Trophoblast cell (in vitro differentiated cells and primary cell): Measurements from ENCODE around the gene WNT9B.

Experiments used
- DNase-seq, 2 donors: peaks; one replicate each; pipeline ENCODE4 v3.0.0-alpha.2; 2016
- H2AFZ ChIP-seq: 2 replicates; pipeline ENCODE4 v1.6.1; 2013; ENCODE audit warnings: low read length, moderate library complexity, mild to moderate bottlenecking; ENCODE audit not compliant: insufficient read depth, poor library complexity
- H2AK5ac ChIP-seq: 2 replicates; pipeline ENCODE4 v1.6.1; 2013; ENCODE audit warnings: mild to moderate bottlenecking, low read length
- H2BK120ac ChIP-seq: 2 replicates; pipeline ENCODE4 v1.6.1; 2013; ENCODE audit warnings: low read length, mild to moderate bottlenecking, moderate library complexity; ENCODE audit not compliant: insufficient read depth, poor library complexity
- H2BK12ac ChIP-seq: 2 replicates; pipeline ENCODE4 v1.6.1; 2013; ENCODE audit warnings: mild to moderate bottlenecking, low read length, moderate library complexity
- H2BK5ac ChIP-seq: 2 replicates; pipeline ENCODE4 v1.6.1; 2013; ENCODE audit warnings: low read length, low read depth, moderate library complexity, mild to moderate bottlenecking; ENCODE audit not compliant: poor library complexity
- H3K14ac ChIP-seq: 2 replicates; pipeline ENCODE4 v1.6.1; 2013; ENCODE audit warnings: mild to moderate bottlenecking, low read length
- H3K18ac ChIP-seq: 2 replicates; pipeline ENCODE4 v1.6.1; 2013; ENCODE audit warnings: mild to moderate bottlenecking, low read length
- H3K23ac ChIP-seq: 2 replicates; pipeline ENCODE4 v1.6.1; 2013; ENCODE audit warnings: low read length
- H3K27ac ChIP-seq: 2 replicates; pipeline ENCODE4 v1.5.1; 2013; ENCODE audit warnings: low read depth, mild to moderate bottlenecking, inconsistent platforms, low read length, moderate library complexity
- H3K27me3 ChIP-seq: 2 replicates; pipeline ENCODE4 v1.6.1; 2013; ENCODE audit warnings: inconsistent platforms, mild to moderate bottlenecking, low read length, moderate library complexity; ENCODE audit not compliant: insufficient read depth
- H3K36me3 ChIP-seq, 2 experiments: 1 replicate in 1 of 2; 2 replicates in 1 of 2; pipeline ENCODE4 v1.6.1; 2013; ENCODE audit warnings: low read length in 2 of 2, mild to moderate bottlenecking in 2 of 2, moderate library complexity in 1 of 2; ENCODE audit not compliant: insufficient read depth in 2 of 2, control insufficient read depth in 1 of 2
- H3K4ac ChIP-seq: 2 replicates; pipeline ENCODE4 v1.6.1; 2013; ENCODE audit warnings: low read depth, mild to moderate bottlenecking, low read length, moderate library complexity
- H3K4me1 ChIP-seq, 2 experiments: 1 replicate in 1 of 2; 2 replicates in 1 of 2; pipeline ENCODE4 v1.6.1; 2013; ENCODE audit warnings: low read length in 2 of 2, mild to moderate bottlenecking in 2 of 2, moderate library complexity in 1 of 2; ENCODE audit not compliant: insufficient read depth in 2 of 2, control insufficient read depth in 1 of 2
- H3K4me2 ChIP-seq: 2 replicates; pipeline ENCODE4 v1.6.1; 2013; ENCODE audit warnings: inconsistent platforms, mild to moderate bottlenecking, low read length, moderate library complexity
- H3K4me3 ChIP-seq: 2 replicates; pipeline ENCODE4 v1.5.1; 2013; ENCODE audit warnings: mild to moderate bottlenecking, low read depth, low read length, inconsistent platforms
- H3K79me1 ChIP-seq: one replicate; pipeline ENCODE4 v1.6.1; 2013; ENCODE audit warnings: low read length
- H3K79me2 ChIP-seq: 2 replicates; pipeline ENCODE4 v1.6.1; 2013; ENCODE audit warnings: low read length, mild to moderate bottlenecking; ENCODE audit not compliant: control insufficient read depth, insufficient read depth, poor library complexity
- H3K9ac ChIP-seq: 2 replicates; pipeline ENCODE4 v1.6.1; 2013; ENCODE audit warnings: mild to moderate bottlenecking, low read length
- H3K9me3 ChIP-seq: 2 replicates; pipeline ENCODE4 v1.6.1; 2013; ENCODE audit warnings: low read depth, mild to moderate bottlenecking, control low read depth, inconsistent platforms, low read length; ENCODE audit not compliant: insufficient read depth
- H4K12ac ChIP-seq: 2 replicates; pipeline ENCODE4 v1.6.1; 2013; ENCODE audit warnings: low read depth, mild to moderate bottlenecking, low read length, moderate library complexity
- H4K8ac ChIP-seq: 2 replicates; pipeline ENCODE4 v1.6.1; 2013; ENCODE audit warnings: low read depth, mild to moderate bottlenecking, low read length, moderate library complexity
- H4K91ac ChIP-seq: one replicate; pipeline ENCODE4 v1.6.1; 2013; ENCODE audit warnings: low read depth, mild to moderate bottlenecking, low read length, moderate library complexity
- WGBS: extraction: QIAGEN DNeasy Blood & Tissue Kit; methylation state at CpG from one replicate; pipeline ENCODE4 v1.1.7; 2013; ENCODE audit warnings: missing lambda C conversion rate; ENCODE audit not compliant: insufficient read length, insufficient coverage; ENCODE audit errors: extremely low coverage; 5-methylcytosine and 5-hydroxymethylcytosine counted together

WNT9B gene

DNA sequence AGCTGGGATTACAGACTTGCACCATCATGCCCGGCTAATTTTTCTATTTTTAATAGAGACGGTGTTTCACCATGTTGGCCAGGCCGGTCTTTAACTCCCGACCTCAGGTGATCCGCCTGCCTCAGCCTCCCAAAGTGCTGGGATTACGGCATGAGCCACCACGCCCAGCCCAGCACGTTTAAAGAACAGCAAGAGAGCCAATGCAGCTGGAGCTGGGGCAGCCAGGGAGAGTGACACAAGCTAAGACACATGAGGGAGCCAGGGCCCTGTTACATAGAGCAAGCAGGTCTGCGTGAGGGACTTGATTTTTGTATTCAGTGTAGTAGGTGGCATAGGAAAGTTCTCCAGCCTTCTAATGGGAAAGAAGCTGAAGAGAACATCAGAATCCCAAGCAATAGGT, 49.9 kb downstream of the WNT9B start:
- Histone ChIP-seq H4K12ac (no peak overlapping the region), H3K18ac (no peak overlapping the region), H2BK5ac (no peak overlapping the region), H3K4ac (no peak overlapping the region), H2AFZ (no peak overlapping the region), H3K4me2 (no peak overlapping the region), H3K14ac (no peak overlapping the region), H3K27ac (no peak overlapping the region), H2BK120ac (no peak overlapping the region), H2BK12ac (peak overlapping the region; percentile 51), H3K4me3 (no peak overlapping the region), H3K4me1 (peaks cover 0 to 5% of the 10 kb centered on the region in 2 experiments), H3K23ac (no peak overlapping the region), H2AK5ac (no peak overlapping the region), H4K8ac (no peak overlapping the region), H3K9me3 (peaks cover 3% of the 10 kb centered on the region), H3K79me2 (peaks cover 3% of the 10 kb centered on the region), H3K79me1 (peaks cover 4% of the 10 kb centered on the region), H3K36me3 (no peaks in the 10 kb centered on the region), H4K91ac (no peak overlapping the region), H3K27me3 (no peaks in the 10 kb centered on the region), H3K9ac (no peak overlapping the region)
- DNase-seq = no peak
- no CpG with 5 or more reads among the region's 9 CpGs for WGBS

DNA sequence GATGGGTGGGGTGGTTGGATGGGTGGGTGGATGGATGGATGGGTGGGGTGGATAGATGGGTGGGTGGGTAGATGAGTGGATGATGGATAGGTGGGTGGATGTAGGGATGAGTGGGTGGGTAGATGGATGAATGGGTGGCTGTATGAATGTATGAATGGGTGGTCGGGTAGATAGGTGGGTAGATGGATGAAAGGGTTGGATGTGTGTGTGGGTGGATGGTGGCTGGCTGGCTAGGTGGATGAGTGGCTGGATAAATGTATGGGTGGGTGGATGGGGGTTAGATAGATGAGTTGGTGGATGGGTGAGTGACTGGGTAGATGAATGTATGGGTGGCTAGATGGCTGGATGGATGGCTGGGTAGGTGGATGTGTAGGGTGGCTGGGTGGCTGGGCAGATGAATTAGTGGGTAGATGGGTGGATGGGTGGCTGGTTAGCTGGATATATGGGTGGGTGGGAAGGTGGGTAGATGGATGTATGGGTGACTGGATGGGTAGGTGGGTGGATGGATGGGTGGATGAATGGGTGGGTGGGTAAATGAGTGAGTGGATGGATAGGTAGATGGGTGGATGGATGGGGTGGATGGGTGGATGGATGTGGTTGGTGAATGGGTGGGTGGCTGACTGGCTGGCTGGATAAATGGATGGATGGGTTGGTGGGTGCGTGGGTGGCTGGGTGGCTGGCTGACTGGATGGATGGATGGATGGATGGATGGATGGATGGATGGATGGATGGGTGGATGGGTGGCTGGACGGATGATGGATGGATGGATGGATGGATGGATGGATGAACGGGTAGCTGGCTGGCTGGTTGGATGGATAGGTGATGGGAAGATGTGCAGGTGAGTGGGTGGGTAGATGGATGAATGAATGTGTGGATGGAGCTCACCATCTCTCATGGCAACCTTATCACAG, 52.6 kb downstream of the WNT9B start:
- Histone ChIP-seq H2BK5ac (no peak overlapping the region), H3K27ac (no peak overlapping the region), H2BK120ac (no peak overlapping the region), H3K79me2 (peaks cover 3% of the 10 kb centered on the region), H3K9me3 (peaks cover 2% of the 10 kb centered on the region), H2BK12ac (no peak overlapping the region), H3K79me1 (peaks cover 7% of the 10 kb centered on the region), H3K4ac (no peak overlapping the region), H3K9ac (no peak overlapping the region), H3K23ac (no peak overlapping the region), H3K4me2 (no peak overlapping the region), H4K12ac (no peak overlapping the region), H3K4me1 (peaks cover 11 to 12% of the 10 kb centered on the region in 2 experiments), H3K14ac (no peak overlapping the region), H3K27me3 (no peaks in the 10 kb centered on the region), H4K91ac (no peak overlapping the region), H2AK5ac (no peak overlapping the region), H2AFZ (no peak overlapping the region), H3K18ac (no peak overlapping the region), H3K4me3 (peak overlapping the region; percentile 42), H4K8ac (no peak overlapping the region), H3K36me3 (no peaks in the 10 kb centered on the region)
- no peak for DNase-seq
- WGBS = 100% methylated on average over 1 of the region's 4 CpGs

DNA sequence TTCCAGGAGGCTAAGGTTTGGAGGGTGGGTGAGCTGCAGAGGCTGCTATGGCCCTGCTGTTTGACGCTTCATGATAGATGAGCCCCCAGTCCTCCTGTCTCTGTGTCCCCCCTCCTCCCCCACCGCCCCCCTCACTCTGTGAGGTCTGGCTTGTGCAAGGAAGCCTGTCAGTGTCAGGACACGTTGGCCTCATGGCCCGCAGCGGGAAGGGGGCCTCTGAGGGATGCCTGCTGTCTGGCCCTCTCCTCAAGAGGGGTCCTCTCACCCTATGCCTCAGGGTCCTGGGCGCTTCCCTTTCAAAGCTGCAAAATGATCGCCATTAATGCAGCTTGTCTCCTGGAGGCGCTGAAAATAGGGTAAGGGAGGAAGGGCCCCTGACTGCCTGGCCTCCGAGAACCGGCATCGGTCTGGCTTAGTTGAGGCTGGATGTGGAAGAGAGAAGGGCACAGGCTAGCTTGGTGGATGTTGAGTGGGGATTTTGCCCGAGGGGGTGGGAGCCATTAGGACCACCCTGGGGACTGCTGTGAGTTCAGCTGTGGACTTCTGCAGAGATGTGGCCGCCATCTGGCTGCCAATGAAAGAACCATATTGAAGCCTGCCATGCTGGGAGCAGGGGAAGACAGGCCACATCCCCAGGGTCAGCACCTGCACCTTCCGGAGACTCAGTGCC, 56.8 kb downstream of the WNT9B start:
- H3K23ac ChIP-seq = no peak overlapping the region
- no peak overlapping the region for H4K12ac ChIP-seq
- peak overlapping the region; percentile 76 for H2BK120ac ChIP-seq
- H3K9ac ChIP-seq = no peak overlapping the region
- peak overlapping the region; percentile 82 for H4K91ac ChIP-seq
- peak overlapping the region; percentile 41 for H3K14ac ChIP-seq
- peak overlapping the region; percentile 32 for H3K27ac ChIP-seq
- H3K4me3 ChIP-seq = no peak overlapping the region
- H2BK5ac ChIP-seq = peak overlapping the region; percentile 24
- H4K8ac ChIP-seq = peak overlapping the region; percentile 55
- H3K18ac ChIP-seq = peak overlapping the region; percentile 59
- H3K36me3 ChIP-seq = no peaks in the 10 kb centered on the region
- peaks cover 11% of the 10 kb centered on the region for H3K79me1 ChIP-seq
- peak overlapping the region; percentile 27 for H2AFZ ChIP-seq
- no peaks in the 10 kb centered on the region for H3K27me3 ChIP-seq
- WGBS = no CpG with 5 or more reads among the region's 14 CpGs
- DNase-seq = no peak
- H3K4ac ChIP-seq = peak overlapping the region; percentile 52
- H2BK12ac ChIP-seq = peak overlapping the region; percentile 34
- no peak overlapping the region for H3K4me2 ChIP-seq
- peak overlapping the region; percentile 13 for H2AK5ac ChIP-seq
- peaks cover 10 to 12% of the 10 kb centered on the region in 2 experiments for H3K4me1 ChIP-seq
- H3K79me2 ChIP-seq = peaks cover 3% of the 10 kb centered on the region
- H3K9me3 ChIP-seq = peaks cover 4% of the 10 kb centered on the region

DNA sequence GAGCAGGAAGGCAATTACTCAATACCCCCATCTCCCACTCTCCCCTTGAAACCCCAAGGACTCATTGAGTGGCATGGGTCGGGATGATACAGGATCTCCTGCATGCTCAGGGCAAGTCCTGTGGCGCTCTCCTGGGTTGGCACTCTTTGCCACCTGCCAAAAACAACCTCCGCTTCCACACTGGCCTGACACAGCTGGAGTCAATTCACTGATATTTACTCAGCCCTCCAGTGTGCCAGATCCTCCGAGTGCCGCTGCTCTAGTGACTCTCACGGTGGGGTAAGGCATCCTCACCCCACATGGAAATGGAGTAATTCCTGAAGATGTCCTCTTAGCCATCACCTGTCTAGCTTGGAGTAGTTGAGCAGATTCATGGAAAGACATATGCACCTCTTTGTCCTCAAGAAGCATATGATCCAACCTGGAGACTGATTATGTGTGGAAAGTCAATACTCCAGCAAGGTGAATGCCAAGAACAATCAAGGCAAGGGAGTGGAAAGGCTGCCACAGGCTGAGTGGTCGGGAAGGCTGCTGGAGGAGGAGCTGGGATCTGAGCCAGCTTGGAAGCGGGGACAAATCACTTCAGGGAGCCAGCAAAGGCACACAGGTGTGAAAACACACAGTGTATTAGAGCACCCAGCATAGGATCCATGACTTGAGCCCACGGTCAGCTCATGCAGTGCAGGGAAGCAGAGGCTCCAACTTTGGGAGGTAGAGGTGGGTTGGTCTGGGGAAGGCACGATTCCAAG, 59.0 kb downstream of the WNT9B start:
- H3K14ac ChIP-seq = peak overlapping the region; percentile 43
- H3K79me2 ChIP-seq = peaks cover 3% of the 10 kb centered on the region
- no peak overlapping the region for H3K4me2 ChIP-seq
- H3K4me3 ChIP-seq = no peak overlapping the region
- H2AFZ ChIP-seq = no peak overlapping the region
- H4K8ac ChIP-seq = no peak overlapping the region
- H2BK12ac ChIP-seq = peak overlapping the region; percentile 30
- no peak overlapping the region for H3K27ac ChIP-seq
- peak overlapping the region; percentile 76 for H4K91ac ChIP-seq
- peaks cover 10 to 12% of the 10 kb centered on the region in 2 experiments for H3K4me1 ChIP-seq
- no peak overlapping the region for H4K12ac ChIP-seq
- peaks cover 2% of the 10 kb centered on the region for H3K9me3 ChIP-seq
- no peak overlapping the region for H3K4ac ChIP-seq
- H3K9ac ChIP-seq = no peak overlapping the region
- H3K23ac ChIP-seq = no peak overlapping the region
- peak overlapping the region; percentile 55 for H2AK5ac ChIP-seq
- no peak for DNase-seq
- WGBS = no CpG with 5 or more reads among the region's 10 CpGs
- H2BK120ac ChIP-seq = peak overlapping the region; percentile 31
- no peaks in the 10 kb centered on the region for H3K27me3 ChIP-seq
- H3K79me1 ChIP-seq = peaks cover 11% of the 10 kb centered on the region
- no peak overlapping the region for H2BK5ac ChIP-seq
- no peaks in the 10 kb centered on the region for H3K36me3 ChIP-seq
- no peak overlapping the region for H3K18ac ChIP-seq
